HCT116 (cell line): Measurements from ENCODE around the gene SWAP70. TPM values are rescaled to one million over a fixed set of nuclear protein-coding genes. Genes with fewer than 3 reads are reported as not detected.

Source experiments
- ATAC-seq: fragments of 200-7000 bp; cut with Tn5 transposase; 2 replicates; pipeline ENCODE4 v1.9.1; 2020; ENCODE audit warnings: mild to moderate bottlenecking, moderate library complexity
- BruUV-seq: library from RNA; stranded (reverse); fragments of 400-500 nt; replicated peaks from 2 replicates; lab custom pipeline; 2021; lab: Mats Ljungman, UMichigan
- CTCF ChIA-PET: fragments of 300-600 bp; sonication (Branson Sonifier 250); formaldehyde crosslinking; loops from one replicate; lab custom pipeline; 2021; ENCODE audit warnings: antibody characterized with exemption; lab: Charles Lee
- POLR2A ChIA-PET: fragments of 300-600, 350-600 bp; sonication (Branson Sonifier 250); formaldehyde crosslinking; loops from one replicate; lab custom pipeline; 2021; ENCODE audit warnings: antibody characterized with exemption; lab: Charles Lee
- RAD21 ChIA-PET, 2 experiments: fragments of 300-600 bp; sonication (Branson Sonifier 250); formaldehyde crosslinking; loops; one replicate each; lab custom pipeline; 2023; ENCODE audit warnings: low total read pairs in 2 of 2; ENCODE audit not compliant: uncharacterized antibody in 2 of 2, unreplicated experiment in 2 of 2, low non-redundant PET in 1 of 2; lab: Charles Lee
- DNase-seq: peaks from one replicate; pipeline ENCODE4 v3.0.0-alpha.2; 2010; ENCODE audit warnings: low read depth, low spot score
- H2AFZ ChIP-seq: fragments of 200-600 bp; shearing (Covaris generic), sonication (generic); 2 replicates; pipeline ENCODE4 v1.6.1; 2017; ENCODE audit warnings: low read depth, mixed run types, mixed read lengths, antibody characterized with exemption, low read length; ENCODE audit not compliant: poor library complexity, severe bottlenecking
- H3K27ac ChIP-seq: 2 replicates; pipeline ENCODE4 v1.5.1; 2012; ENCODE audit warnings: low read depth, low read length
- H3K27me3 ChIP-seq: fragments of 200-600 bp; sonication (generic); 2 replicates; pipeline ENCODE4 v1.6.1; 2016; ENCODE audit warnings: mixed run types, low read length, mixed read lengths; ENCODE audit not compliant: insufficient read depth
- H3K36me3 ChIP-seq, 2 experiments: fragments of 200-500 bp in 1 of 2; fragments of 200-600 bp in 1 of 2; sonication (Bioruptor generic) in 1 of 2; sonication (generic) in 1 of 2; 2 replicates each; pipeline versions ENCODE4 v1.5.1 to v1.6.1; 2014 to 2016; ENCODE audit warnings: low read length in 2 of 2, inconsistent platforms in 1 of 2, mixed read lengths in 1 of 2, mixed run types in 1 of 2; ENCODE audit not compliant: insufficient read depth in 2 of 2, control insufficient read depth in 1 of 2
- H3K4me1 ChIP-seq, 2 experiments: fragments of 200-600 bp in 1 of 2; sonication (generic) in 1 of 2; 2 replicates each; pipeline versions ENCODE4 v1.5.1 to v1.6.1; 2012 to 2017; ENCODE audit warnings: low read length in 2 of 2, inconsistent platforms in 1 of 2, mild to moderate bottlenecking in 1 of 2, mixed read lengths in 1 of 2, mixed run types in 1 of 2, moderate library complexity in 1 of 2; ENCODE audit not compliant: insufficient read depth in 2 of 2, control insufficient read depth in 1 of 2
- H3K4me2 ChIP-seq: fragments of 200-600 bp; sonication (generic); 2 replicates; pipeline ENCODE4 v1.6.1; 2017; ENCODE audit warnings: mixed run types, low read length, mixed read lengths
- H3K4me3 ChIP-seq, 2 experiments: fragments of 200-600 bp in 1 of 2; sonication (generic) in 1 of 2; replicated peaks in 1 of 2; 2 replicates each; pipeline ENCODE4 v1.5.1; 2011 to 2016; ENCODE audit warnings: low read length in 2 of 2, control low read depth in 1 of 2, low read depth in 1 of 2, mild to moderate bottlenecking in 1 of 2, mixed read lengths in 1 of 2, mixed run types in 1 of 2
- H3K79me2 ChIP-seq: fragments of 200-600 bp; sonication (generic); 2 replicates; pipeline ENCODE4 v1.6.1; 2017; ENCODE audit warnings: mild to moderate bottlenecking, mixed run types, low read length, moderate library complexity, mixed read lengths; ENCODE audit not compliant: insufficient read depth
- H3K9ac ChIP-seq: fragments of 200-600 bp; sonication (generic); 2 replicates; pipeline ENCODE4 v1.6.1; 2016; ENCODE audit warnings: low read length, mixed read lengths
- H3K9me2 ChIP-seq: fragments of 200-600 bp; sonication (generic), shearing (Covaris generic); 2 replicates; pipeline ENCODE4 v1.6.1; 2017; ENCODE audit warnings: mixed run types, mild to moderate bottlenecking, moderate library complexity; ENCODE audit not compliant: insufficient read depth
- H3K9me3 ChIP-seq, 2 experiments: fragments of 200-500 bp in 1 of 2; fragments of 200-600 bp in 1 of 2; sonication (Bioruptor generic) in 1 of 2; sonication (generic) in 1 of 2; 2 replicates each; pipeline ENCODE4 v1.6.1; 2014 to 2017; ENCODE audit warnings: low read length in 2 of 2, mixed read lengths in 2 of 2, inconsistent platforms in 1 of 2, low read depth in 1 of 2, mild to moderate bottlenecking in 1 of 2, mixed run types in 1 of 2, moderate library complexity in 1 of 2; ENCODE audit not compliant: control insufficient read depth in 1 of 2, insufficient read depth in 1 of 2
- H4K20me1 ChIP-seq: fragments of 200-600 bp; sonication (generic), shearing (Covaris generic); 2 replicates; pipeline ENCODE4 v1.6.1; 2017; ENCODE audit warnings: mixed run types, mild to moderate bottlenecking, moderate library complexity; ENCODE audit not compliant: insufficient read depth
- CBX3 ChIP-seq: IDR thresholded peaks from 2 replicates; pipeline ENCODE4 v1.6.1; 2012; ENCODE audit warnings: low read depth
- CEBPB ChIP-seq: IDR thresholded peaks from 2 replicates; pipeline ENCODE4 v1.6.1; 2012; ENCODE audit warnings: low read depth
- POLR2A ChIP-seq: IDR thresholded peaks from 2 replicates; pipeline ENCODE4 v1.7.0; 2011; ENCODE audit warnings: borderline replicate concordance; ENCODE audit not compliant: insufficient read depth, insufficient read length; ENCODE audit errors: extremely low read depth
- POLR2AphosphoS5 ChIP-seq: IDR thresholded peaks from 2 replicates; pipeline ENCODE4 v1.6.1; 2011; ENCODE audit warnings: mild to moderate bottlenecking, low read depth, low read length, moderate library complexity
- SIN3A ChIP-seq: IDR thresholded peaks from 2 replicates; pipeline ENCODE4 v1.6.1; 2012; ENCODE audit warnings: low read depth
- SRF ChIP-seq: IDR thresholded peaks from 2 replicates; pipeline ENCODE4 v1.6.1; 2012; ENCODE audit warnings: low read depth
- YY1 ChIP-seq: IDR thresholded peaks from 2 replicates; pipeline ENCODE4 v1.6.1; 2011; ENCODE audit warnings: low read length, low read depth, moderate library complexity, mild to moderate bottlenecking; ENCODE audit not compliant: insufficient replicate concordance; ENCODE audit errors: extremely low read depth
- ZNF274 ChIP-seq: fragments of 200-500 bp; sonication (Bioruptor generic); IDR thresholded peaks from 2 replicates; pipeline ENCODE4 v1.6.1; 2014; ENCODE audit warnings: mild to moderate bottlenecking, low read depth, low read length, inconsistent platforms
- intact Hi-C: fragments of 100-400 bp; cut with micrococcal nuclease; formaldehyde crosslinking; loops from 2 replicates; pipeline ENCODE4 v1.10.0; 2022
- total RNA-seq: library from RNA; stranded (reverse); gene quantifications from one replicate; pipeline ENCODE4 v1.2.1, GENCODE V29; 2021; ENCODE audit not compliant: unreplicated experiment
- TF ChIP-seq, protein P1 (sequence below): IDR thresholded peaks from 2 replicates; pipeline ENCODE4 v1.6.1; 2011; ENCODE audit warnings: mild to moderate bottlenecking, low read length, moderate library complexity; ENCODE audit not compliant: insufficient replicate concordance; ENCODE audit errors: extremely low read depth

The SWAP70 gene
- total RNA-seq, 1 experiment from 2014 or later, result 20.6 TPM

- intact Hi-C loops, result no loop called here
Measured at GRCh38 chr11:9761441-9761945, 97.6 kb downstream of the SWAP70 start.

GRCh38 chr11:9762531-9762930 lies 98.7 kb downstream of the SWAP70 start:
- no TSS peak for BruUV-seq
- DNase-seq (no peak), ATAC-seq (no peak)
- Histone ChIP-seq H3K9me2 (no peaks in the 10 kb centered on the region), H3K9me3 (no peaks in the 10 kb centered on the region), H3K36me3 (no peaks in the 10 kb centered on the region), H4K20me1 (no peaks in the 10 kb centered on the region), H3K9ac (no peak overlapping the region), H3K27ac (no peak overlapping the region), H3K27me3 (no peaks in the 10 kb centered on the region), H3K4me1 (peaks cover 27 to 41% of the 10 kb centered on the region in 2 experiments), H3K4me3 (no peak overlapping the region), H3K79me2 (peaks cover 10% of the 10 kb centered on the region; the same call in 1 of the 2 replicates), H3K4me2 (no peak overlapping the region), H2AFZ (no peak overlapping the region)
- ChIA-PET CTCF (no interaction called here), POLR2A (no interaction called here), RAD21 (no interaction called here)
- intact Hi-C loops, result no loop called here
- TF ChIP-seq, protein P1, sequence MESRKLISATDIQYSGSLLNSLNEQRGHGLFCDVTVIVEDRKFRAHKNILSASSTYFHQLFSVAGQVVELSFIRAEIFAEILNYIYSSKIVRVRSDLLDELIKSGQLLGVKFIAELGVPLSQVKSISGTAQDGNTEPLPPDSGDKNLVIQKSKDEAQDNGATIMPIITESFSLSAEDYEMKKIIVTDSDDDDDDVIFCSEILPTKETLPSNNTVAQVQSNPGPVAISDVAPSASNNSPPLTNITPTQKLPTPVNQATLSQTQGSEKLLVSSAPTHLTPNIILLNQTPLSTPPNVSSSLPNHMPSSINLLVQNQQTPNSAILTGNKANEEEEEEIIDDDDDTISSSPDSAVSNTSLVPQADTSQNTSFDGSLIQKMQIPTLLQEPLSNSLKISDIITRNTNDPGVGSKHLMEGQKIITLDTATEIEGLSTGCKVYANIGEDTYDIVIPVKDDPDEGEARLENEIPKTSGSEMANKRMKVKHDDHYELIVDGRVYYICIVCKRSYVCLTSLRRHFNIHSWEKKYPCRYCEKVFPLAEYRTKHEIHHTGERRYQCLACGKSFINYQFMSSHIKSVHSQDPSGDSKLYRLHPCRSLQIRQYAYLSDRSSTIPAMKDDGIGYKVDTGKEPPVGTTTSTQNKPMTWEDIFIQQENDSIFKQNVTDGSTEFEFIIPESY, result no peak
- no peak for TF ChIP-seq SIN3A

More at GRCh38 chr11:9761441-9761945, 97.6 kb downstream of the SWAP70 start:
- DNase-seq (no peak), ATAC-seq (no peak)
- no peaks in the 10 kb centered on the region for H3K9me3 ChIP-seq
- H3K79me2 ChIP-seq, result peaks cover 10% of the 10 kb centered on the region; the same call in 1 of the 2 replicates
- no peaks in the 10 kb centered on the region for H3K27me3 ChIP-seq
- POLR2A ChIA-PET, result no interaction called here
- no peak overlapping the region for H3K4me3 ChIP-seq
- RAD21 ChIA-PET, result no interaction called here
- H2AFZ ChIP-seq, result no peak overlapping the region
- no peaks in the 10 kb centered on the region for H3K36me3 ChIP-seq
- H3K9me2 ChIP-seq, result no peaks in the 10 kb centered on the region
- H3K27ac ChIP-seq, result no peak overlapping the region
- TF ChIP-seq CEBPB (no peak), CBX3 (no peak), SIN3A (no peak), POLR2A (no peak), YY1 (no peak), ZNF274 (no peak), SRF (no peak), POLR2AphosphoS5 (no peak)
- H3K4me1 ChIP-seq, result peaks cover 29 to 44% of the 10 kb centered on the region in 2 experiments
- H4K20me1 ChIP-seq, result no peaks in the 10 kb centered on the region
- H3K4me2 ChIP-seq, result no peak overlapping the region
- no peak overlapping the region for H3K9ac ChIP-seq
- CTCF ChIA-PET, result no interaction called here
- no TSS peak for BruUV-seq
